Measurements from ENCODE around the gene HPGDS. TPM values are rescaled to one million over a fixed set of nuclear protein-coding genes. Genes with fewer than 3 reads are reported as not detected.
A peak's percentile ranks its signal among the peaks of the same experiment; 100 is the strongest.

HPGDS gene
- total and polyA plus RNA-seq, 2 of the 13 experiments (the other 11 are each of a cell fraction or from before 2014, with no cell fraction given), result not detected

DNA sequence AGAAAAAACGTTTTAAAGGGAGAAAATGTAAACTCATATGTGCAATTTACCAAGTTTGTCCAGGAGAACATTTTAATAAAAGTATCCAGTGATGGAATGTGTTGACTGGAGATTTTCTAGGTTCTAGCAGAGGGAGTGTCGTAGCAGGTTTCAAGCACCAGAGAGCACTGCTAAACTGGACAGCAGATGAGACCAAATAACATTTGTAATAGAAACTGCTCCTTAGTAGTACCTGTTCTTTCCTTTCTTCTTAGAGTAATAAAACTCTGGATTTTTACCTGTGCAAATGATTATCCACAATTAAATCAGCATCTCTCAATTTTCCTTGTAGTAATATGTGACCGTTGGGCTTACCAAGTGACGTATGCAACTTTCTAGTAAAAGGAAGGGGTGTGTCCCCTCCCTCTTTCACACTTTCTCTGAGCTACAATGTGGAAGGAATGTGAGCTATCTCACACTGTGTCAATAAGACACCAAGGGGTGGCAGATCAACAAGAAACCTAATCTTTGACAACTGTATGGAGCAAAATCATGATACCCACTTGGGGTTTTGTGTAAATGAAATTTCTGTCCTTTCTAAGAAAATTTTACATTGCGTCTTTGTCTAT, 9.5 kb downstream of the HPGDS start:
- Histone ChIP-seq H3K27ac (ENCODE audit: extremely low read length, insufficient read depth, low read length) (no peak overlapping the region), H3K27me3 (ENCODE audit: control insufficient read depth in 1 of 2, insufficient read depth in 2 of 2, low read length in 2 of 2) (no peaks in the 10 kb centered on the region), H3K9ac (ENCODE audit: insufficient read depth, low read depth, low read length) (no peak overlapping the region), H3K36me3 (replicated peaks in 1 of 2; ENCODE audit: control insufficient read depth in 1 of 2, insufficient read depth in 2 of 2, low read length in 2 of 2) (no peaks in the 10 kb centered on the region), H3K4me2 (ENCODE audit: low read depth, low read length) (no peak overlapping the region), H3K4me3 (replicated peaks in 1 of 3; ENCODE audit: insufficient read depth in 1 of 3, low read depth in 2 of 3, low read length in 3 of 3) (no peak overlapping the region), H2AFZ (ENCODE audit: low read length) (no peak overlapping the region), H3K9me3 (ENCODE audit: low read length) (no peaks in the 10 kb centered on the region), H3K79me2 (ENCODE audit: insufficient read depth, low read length) (no peaks in the 10 kb centered on the region), H3K4me1 (ENCODE audit: insufficient read depth, low read length) (no peaks in the 10 kb centered on the region), H4K20me1 (ENCODE audit: insufficient read depth, low read length) (no peaks in the 10 kb centered on the region)
- POLR2A ChIA-PET, result no interaction called here
- peak; percentile 72 for ATAC-seq
- BruUV-seq (replicated peaks), result no TSS peak
- no peak for FAIRE-seq
- CTCF ChIA-PET (ENCODE audit: low intra/inter-chr PET ratio, low total read pairs), result no interaction called here
- in situ Hi-C loops (cut with HindIII; ENCODE audit: extremely low pct_ligation_motif_present, low pct_unique_long_range_greater_than_20kb) (no loop called here), intact Hi-C loops (cut with micrococcal nuclease; ENCODE audit: unreplicated experiment) (no loop called here)
- peak; percentile 7 for DNase-seq (ENCODE audit: low spot score)
- WGBS (ENCODE audit: low lambda C conversion rate), result 25% methylated on average over 5 of the region's 5 CpGs
- TF ChIP-seq STAG1 (CRISPR knock-in tag; IDR thresholded peaks at IDR 0.05) (peak; percentile 53), STAT5B (CRISPR knock-in tag; IDR thresholded peaks at IDR 0.05) (no peak), CREB1 (IDR thresholded peaks at IDR 0.05) (peak; percentile 55; the same call in 1 of the 2 replicates), CREB1 (CRISPR knock-in tag; IDR thresholded peaks at IDR 0.05) (no peak), BCL6 (CRISPR knock-in tag; IDR thresholded peaks at IDR 0.05) (peak; percentile 87), SMC3 (IDR thresholded peaks at IDR 0.05; ENCODE audit: low read length) (0 out of 2 replicates have a peak, but pooled peaks have one; percentile 27), HNRNPK (IDR thresholded peaks at IDR 0.05; ENCODE audit: low read depth, low read length, poor library complexity, severe bottlenecking) (no peak), FOXA1 (IDR thresholded peaks at IDR 0.05) (no peak), FOXA1 (CRISPR knock-in tag; IDR thresholded peaks at IDR 0.05) (0 out of 2 replicates have a peak, but pooled peaks have one; percentile 26)
- TF ChIP-seq, protein P1, sequence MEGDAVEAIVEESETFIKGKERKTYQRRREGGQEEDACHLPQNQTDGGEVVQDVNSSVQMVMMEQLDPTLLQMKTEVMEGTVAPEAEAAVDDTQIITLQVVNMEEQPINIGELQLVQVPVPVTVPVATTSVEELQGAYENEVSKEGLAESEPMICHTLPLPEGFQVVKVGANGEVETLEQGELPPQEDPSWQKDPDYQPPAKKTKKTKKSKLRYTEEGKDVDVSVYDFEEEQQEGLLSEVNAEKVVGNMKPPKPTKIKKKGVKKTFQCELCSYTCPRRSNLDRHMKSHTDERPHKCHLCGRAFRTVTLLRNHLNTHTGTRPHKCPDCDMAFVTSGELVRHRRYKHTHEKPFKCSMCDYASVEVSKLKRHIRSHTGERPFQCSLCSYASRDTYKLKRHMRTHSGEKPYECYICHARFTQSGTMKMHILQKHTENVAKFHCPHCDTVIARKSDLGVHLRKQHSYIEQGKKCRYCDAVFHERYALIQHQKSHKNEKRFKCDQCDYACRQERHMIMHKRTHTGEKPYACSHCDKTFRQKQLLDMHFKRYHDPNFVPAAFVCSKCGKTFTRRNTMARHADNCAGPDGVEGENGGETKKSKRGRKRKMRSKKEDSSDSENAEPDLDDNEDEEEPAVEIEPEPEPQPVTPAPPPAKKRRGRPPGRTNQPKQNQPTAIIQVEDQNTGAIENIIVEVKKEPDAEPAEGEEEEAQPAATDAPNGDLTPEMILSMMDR (CRISPR knock-in tag; IDR thresholded peaks at IDR 0.05), result peak; percentile 29; the same call in 1 of the 2 replicates

All from HepG2 (cell line).